ENCODE results near the gene SSTR3. TPM values are rescaled to one million over a fixed set of nuclear protein-coding genes. Genes with fewer than 3 reads are reported as not detected.

SSTR3 gene
- total and polyA plus RNA-seq, 10 of the 15 experiments (the other 5 are each of a cell fraction or from before 2014, with no cell fraction given): 0.03 to 4.5 (median 2.4) TPM

- BruUV-seq (replicated peaks): no TSS peak
- DNase-seq (ENCODE audit: low read depth, low spot score): no peak
- TF ChIP-seq MLLT1 (IDR thresholded peaks at IDR 0.05): peak; percentile 29; the same call in 1 of the 2 replicates
- TF ChIP-seq MTA2 (IDR thresholded peaks at IDR 0.05; ENCODE audit: low read depth): peak; percentile 29; the same call in 1 of the 2 replicates
- TF ChIP-seq MYB (IDR thresholded peaks at IDR 0.05; ENCODE audit: borderline replicate concordance, low read depth, low read length): 0 out of 2 replicates have a peak, but pooled peaks have one; percentile 24
- TF ChIP-seq BHLHE40 (IDR thresholded peaks at IDR 0.05; ENCODE audit: borderline replicate concordance in 1 of 2, low read depth in 2 of 2, low read length in 1 of 2): peak in 1 of 2 experiments; percentile 58; a peak in 1 of 4 replicates
- TF ChIP-seq CHD2 (IDR thresholded peaks at IDR 0.05; ENCODE audit: borderline replicate concordance, low read depth, low read length): 0 out of 2 replicates have a peak, but pooled peaks have one; percentile 14
- no peak for TF ChIP-seq USF2 (IDR thresholded peaks at IDR 0.05; ENCODE audit: borderline replicate concordance, low read depth, low read length)
- peak; percentile 31 for TF ChIP-seq USF1 (IDR thresholded peaks at IDR 0.05; ENCODE audit: borderline replicate concordance, extremely low read length, insufficient read depth, low read depth, low read length)
- peak; percentile 50; the same call in 1 of the 2 replicates for TF ChIP-seq NFYB (IDR thresholded peaks at IDR 0.05; ENCODE audit: insufficient read depth, low read depth, low read length)
- no peak for TF ChIP-seq ZNF592 (IDR thresholded peaks at IDR 0.05)
- no peak for TF ChIP-seq TCF7 (IDR thresholded peaks at IDR 0.05; ENCODE audit: borderline replicate concordance)
- TF ChIP-seq ETV6 (conservative IDR thresholded peaks at IDR 0.05 in 1 of 2, IDR thresholded peaks at IDR 0.05 in 1 of 2; ENCODE audit: borderline replicate concordance in 1 of 2, low read depth in 1 of 2): peak in 1 of 2 experiments; percentile 74; a peak in 2 of 4 replicates
- peak; percentile 82; the same call in 1 of the 3 replicates for TF ChIP-seq POU2F2 (IDR thresholded peaks at IDR 0.05; ENCODE audit: borderline replicate concordance, low read depth, low read length)
Observed at GRCh38 chr22:37244922-37245722, 32.8 kb upstream of the SSTR3 start.

More at GRCh38 chr22:37244922-37245722, 32.8 kb upstream of the SSTR3 start:
- H3K4me1 ChIP-seq (ENCODE audit: control insufficient read depth, insufficient read depth, low read length): peaks cover 44% of the 10 kb centered on the region
- POLR2A ChIA-PET: interaction anchor here (0.5 to 12.5 kb wide), 14 partner anchors 10 to 98 kb away, joined by 3 to 246 read pairs (median 5); no protein-coding TSS in a partner anchor
- WGBS (ENCODE audit: insufficient coverage, insufficient replicate concordance, low lambda C conversion rate, missing lambda C conversion rate): under 1% methylated on average over 22 of the region's 22 CpGs
- intact Hi-C loops (cut with micrococcal nuclease; ENCODE audit: unreplicated experiment) (loop anchor here (2.0 to 5.0 kb wide), 2 partner anchors 20 to 83 kb away; no protein-coding TSS in a partner anchor), in situ Hi-C loops (cut with MboI) (no loop called here)
- H3K9me3 ChIP-seq (replicated peaks; ENCODE audit: control insufficient read depth, insufficient read depth, low read length): no peaks in the 10 kb centered on the region
- peak overlapping the region; percentile 96 for H3K27ac ChIP-seq (ENCODE audit: control insufficient read depth, insufficient read depth)
- SMC1A ChIA-PET (ENCODE audit: uncharacterized antibody, unreplicated experiment): interaction anchor here (0.7 to 10.3 kb wide), 16 partner anchors 10 to 105 kb away, joined by 3 to 165 read pairs (median 8); partner anchors contain the start of gene IL2RB
- RAD21 ChIA-PET (ENCODE audit: unreplicated experiment): interaction anchor here (0.7 to 9.8 kb wide), 11 partner anchors 9 to 95 kb away, joined by 4 to 196 read pairs (median 25); partner anchors contain the start of gene IL2RB
- ATAC-seq (peak; percentile 31), FAIRE-seq (no peak)
- no peaks in the 10 kb centered on the region for H3K27me3 ChIP-seq (replicated peaks in 1 of 2; ENCODE audit: control insufficient read depth in 2 of 2, insufficient read depth in 2 of 2, low read length in 1 of 2)
- peak overlapping the region; percentile 73 for H3K4me2 ChIP-seq (ENCODE audit: control insufficient read depth, insufficient read depth)
- H2AFZ ChIP-seq (ENCODE audit: control insufficient read depth, low read depth, low read length): peak overlapping the region; percentile 37; the same call in 1 of the 2 replicates
- CTCF ChIA-PET: interaction anchor here (0.5 to 12.8 kb wide), 21 partner anchors 8 to 774 kb away, joined by 3 to 265 read pairs (median 4); no protein-coding TSS in a partner anchor
- 0 out of 2 replicates have a peak, but pooled peaks cover 1% of the 10 kb centered on the region for H4K20me1 ChIP-seq (ENCODE audit: control insufficient read depth, insufficient read depth)
- H3K79me2 ChIP-seq (ENCODE audit: control insufficient read depth, insufficient read depth, low read length): peaks cover 44% of the 10 kb centered on the region
- H3K9ac ChIP-seq (ENCODE audit: control insufficient read depth, insufficient read depth, low read length): peak overlapping the region; percentile 38
- peaks cover 13% of the 10 kb centered on the region in 2 experiments for H3K36me3 ChIP-seq (ENCODE audit: control insufficient read depth in 2 of 2, insufficient read depth in 2 of 2, low read length in 1 of 2)
- H3K4me3 ChIP-seq: peak overlapping the region; percentile 91; the same call in 1 of the 2 replicates

All from GM12878 (cell line).